Measurements from ENCODE around the gene INPP5F.
"Not testable (repeated sequence)": the region's sequence is repeated elsewhere in the genome, so short reads cannot be mapped to it uniquely, and the experiment has no call there.

INPP5F gene

GRCh38 chr10:119705434-119705831 is 20.4 kb upstream of the INPP5F start:
- no peak for DNase-seq (ENCODE audit: low read depth)

GRCh38 chr10:119706521-119707278 is 19.1 kb upstream of the INPP5F start:
- no peak for DNase-seq (ENCODE audit: low read depth)

- DNase-seq (ENCODE audit: low read depth): not testable (repeated sequence)
Measured at GRCh38 chr10:119707331-119707730, 18.5 kb upstream of the INPP5F start.

- not testable (repeated sequence) for DNase-seq (ENCODE audit: low read depth)
Measured at GRCh38 chr10:119710935-119711334, 14.9 kb upstream of the INPP5F start.

- DNase-seq (ENCODE audit: low read depth): no peak
Measured at GRCh38 chr10:119713744-119714483, 11.9 kb upstream of the INPP5F start.

- DNase-seq (ENCODE audit: low read depth): no peak
Measured at GRCh38 chr10:119714484-119714816, 11.4 kb upstream of the INPP5F start.

- DNase-seq (ENCODE audit: low read depth): no peak
Measured at GRCh38 chr10:119715628-119716505, 10.0 kb upstream of the INPP5F start.

- DNase-seq (ENCODE audit: low read depth): no peak
Measured at GRCh38 chr10:119723161-119723560, 2.7 kb upstream of the INPP5F start.

- DNase-seq (ENCODE audit: low read depth): no peak
Measured at GRCh38 chr10:119723624-119724023, 2.2 kb upstream of the INPP5F start.

GRCh38 chr10:119724593-119725516 is 995 bp upstream of the INPP5F start:
- no peak for DNase-seq (ENCODE audit: low read depth)

- no peak for DNase-seq (ENCODE audit: low read depth)
Measured at GRCh38 chr10:119725517-119725827, 378 bp upstream of the INPP5F start.

- no peak for DNase-seq (ENCODE audit: low read depth)
Measured at GRCh38 chr10:119726676-119727261, 919 bp downstream of the INPP5F start.

GRCh38 chr10:119728172-119728800 is 2.4 kb downstream of the INPP5F start:
- DNase-seq (ENCODE audit: low read depth): no peak

GRCh38 chr10:119734396-119735332 is 8.8 kb downstream of the INPP5F start:
- peak; percentile 37 for DNase-seq (ENCODE audit: low read depth)

GRCh38 chr10:119735451-119735850 is 9.6 kb downstream of the INPP5F start:
- DNase-seq (ENCODE audit: low read depth): no peak

GRCh38 chr10:119736220-119736619 is 10.4 kb downstream of the INPP5F start:
- no peak for DNase-seq (ENCODE audit: low read depth)

- DNase-seq (ENCODE audit: low read depth): no peak
Measured at GRCh38 chr10:119737039-119737663, 11.3 kb downstream of the INPP5F start.

GRCh38 chr10:119737823-119738222 is 12.0 kb downstream of the INPP5F start:
- peak; percentile 63 for DNase-seq (ENCODE audit: low read depth)

- DNase-seq (ENCODE audit: low read depth): no peak
Measured at GRCh38 chr10:119738962-119739361, 13.1 kb downstream of the INPP5F start.
